ENCODE data around the gene GPRIN3. TPM values are rescaled to one million over a fixed set of nuclear protein-coding genes. Genes with fewer than 3 reads are reported as not detected.
"Not testable (repeated sequence)": the region's sequence is repeated elsewhere in the genome, so short reads cannot be mapped to it uniquely, and the experiment has no call there.

Gene GPRIN3
- total RNA-seq, 2 donors from 2014 or later, result 3.5 to 5.4 TPM

GRCh38 chr4:89316931-89317366, 9.3 kb upstream of the GPRIN3 start:
- DNase-seq (ENCODE audit: low spot score), result no peak
- intact Hi-C loops (cut with DNase I), result no loop called here

DNA sequence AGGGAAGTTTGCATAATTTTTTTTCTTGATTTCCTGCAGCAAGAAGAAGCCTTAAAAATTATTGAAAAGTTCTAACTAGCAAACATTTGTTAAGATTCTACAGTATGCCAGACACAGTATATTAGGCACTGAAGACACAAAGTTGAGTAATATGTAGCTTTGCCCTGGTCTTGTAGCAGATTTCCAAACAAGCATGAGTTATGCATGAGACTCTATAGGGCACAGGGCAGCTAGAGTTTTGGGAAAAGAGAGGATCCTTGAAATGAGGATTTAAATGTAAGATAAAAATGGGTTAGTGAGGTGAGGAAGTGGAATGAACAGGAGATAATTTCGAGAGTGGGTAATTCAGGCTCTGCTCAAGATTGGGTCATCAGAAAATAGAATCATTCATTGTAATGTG, 8.6 kb upstream of the GPRIN3 start:
- DNase-seq (ENCODE audit: low spot score), result no peak
- intact Hi-C loops (cut with DNase I), result no loop called here

- intact Hi-C loops (cut with DNase I), result no loop called here
- no peak for DNase-seq (ENCODE audit: low spot score)
These were observed 6.7 kb upstream of the GPRIN3 start for GRCh38 chr4:89314291-89314690.

GRCh38 chr4:89312066-89312465, 4.5 kb upstream of the GPRIN3 start:
- DNase-seq (ENCODE audit: low spot score), result no peak
- intact Hi-C loops (cut with DNase I), result no loop called here

DNA sequence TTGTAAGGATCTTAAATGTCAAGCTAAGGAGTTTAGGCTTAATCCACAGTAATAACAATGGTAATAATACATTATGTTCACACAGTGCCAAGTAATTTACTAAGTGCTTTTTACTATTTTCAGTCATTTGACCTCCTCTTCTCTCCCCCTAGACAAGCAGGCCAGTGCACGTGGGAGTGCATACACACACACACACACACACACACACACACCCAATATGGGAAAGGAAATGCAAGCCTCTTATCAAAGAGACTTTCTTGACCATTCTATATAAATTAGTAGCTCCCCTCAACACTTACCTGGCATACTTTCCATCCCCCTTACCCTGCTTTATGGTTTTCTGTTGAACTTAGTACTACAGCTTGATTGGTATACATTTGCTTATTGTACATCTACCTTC, 3.8 kb upstream of the GPRIN3 start:
- no peak for DNase-seq (ENCODE audit: low spot score)
- intact Hi-C loops (cut with DNase I), result no loop called here

DNA sequence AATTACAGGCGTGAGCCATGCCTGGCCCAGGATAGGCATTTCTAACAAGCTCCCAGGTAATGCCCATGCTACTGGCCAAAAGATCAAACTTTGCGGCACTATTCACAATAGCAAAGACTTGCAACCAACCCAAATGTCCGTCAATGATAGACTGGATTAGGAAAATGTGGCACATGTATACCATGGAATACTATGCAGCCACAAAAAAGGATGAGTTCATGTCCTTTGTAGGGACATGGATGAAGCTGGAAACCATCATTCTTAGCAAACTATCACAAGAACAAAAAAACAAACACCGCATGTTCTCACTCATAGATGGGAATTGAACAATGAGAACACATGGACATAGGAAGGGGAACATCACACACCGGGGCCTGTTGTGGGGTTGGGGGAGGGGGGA, 1.6 kb upstream of the GPRIN3 start:
- intact Hi-C loops (cut with DNase I), result not testable (repeated sequence)

GRCh38 chr4:89308161-89308500, 531 bp upstream of the GPRIN3 start:
- DNase-seq (ENCODE audit: low spot score), result no peak
- intact Hi-C loops (cut with DNase I), result no loop called here

More for the DNA sequence above, 1.6 kb upstream of the GPRIN3 start:
- DNase-seq (ENCODE audit: low spot score), result not testable (repeated sequence)

DNA sequence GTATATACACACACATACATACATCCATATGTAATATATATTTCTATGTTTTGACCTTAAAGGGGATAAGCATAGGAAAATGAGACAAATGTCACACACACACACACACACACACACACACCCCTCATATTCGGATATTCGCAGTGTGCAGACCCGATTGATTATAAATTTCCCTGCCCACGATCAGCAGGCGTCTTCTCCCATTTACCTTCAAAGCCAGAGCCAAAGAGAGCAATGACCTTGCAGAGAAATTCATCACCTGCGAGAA, 488 bp downstream of the GPRIN3 start:
- DNase-seq (ENCODE audit: low spot score), result no peak
- intact Hi-C loops (cut with DNase I), result loop anchor here in 1 of 2 donors (2.0 kb wide), 1 partner anchor 68 kb away; no protein-coding TSS in a partner anchor

- intact Hi-C loops (cut with DNase I), result loop anchor here in 1 of 2 donors (2.0 kb wide), 1 partner anchor 68 kb away; no protein-coding TSS in a partner anchor
- no peak for DNase-seq (ENCODE audit: low spot score)
These were observed 968 bp downstream of the GPRIN3 start for GRCh38 chr4:89306486-89307177.

DNA sequence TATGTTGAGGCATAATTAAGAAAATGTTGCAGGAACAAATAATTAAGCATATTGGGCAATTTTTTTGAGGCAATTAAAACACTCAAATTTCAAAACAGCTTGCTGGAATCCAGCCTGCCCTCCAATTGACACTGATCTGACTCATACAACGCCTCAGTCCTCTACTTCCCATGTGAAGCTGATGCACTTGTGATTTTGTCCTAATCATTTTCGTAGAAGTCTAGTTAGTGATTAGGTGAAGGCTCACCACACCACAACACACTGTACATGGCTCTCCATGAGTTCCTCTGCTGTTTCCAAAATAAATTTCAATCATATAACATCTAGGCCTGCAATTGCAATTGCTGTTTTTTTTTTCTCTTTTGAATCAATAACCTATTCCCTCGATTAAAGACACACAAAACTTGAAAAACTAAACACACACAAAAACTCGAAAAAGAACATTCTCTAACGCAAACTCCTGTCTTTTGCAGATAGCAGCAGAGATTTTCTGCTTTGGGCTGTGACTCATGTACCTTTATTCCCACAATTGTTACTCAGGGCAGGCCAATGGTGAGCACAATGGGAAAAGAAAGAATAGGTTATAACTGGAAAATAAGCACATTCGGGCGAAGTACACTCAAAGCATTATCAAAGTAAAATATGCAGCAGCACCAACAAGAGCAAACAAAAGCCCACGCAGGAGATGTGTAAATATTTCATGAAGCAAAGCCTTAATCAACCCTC, 1.7 kb downstream of the GPRIN3 start:
- intact Hi-C loops (cut with DNase I), result loop anchor here in 1 of 2 donors (2.0 kb wide), 1 partner anchor 67 kb away; no protein-coding TSS in a partner anchor
- no peak for DNase-seq (ENCODE audit: low spot score)

- intact Hi-C loops (cut with DNase I), result no loop called here
- DNase-seq (ENCODE audit: low spot score), result no peak
These were observed 2.6 kb downstream of the GPRIN3 start for GRCh38 chr4:89305028-89305427.

DNA sequence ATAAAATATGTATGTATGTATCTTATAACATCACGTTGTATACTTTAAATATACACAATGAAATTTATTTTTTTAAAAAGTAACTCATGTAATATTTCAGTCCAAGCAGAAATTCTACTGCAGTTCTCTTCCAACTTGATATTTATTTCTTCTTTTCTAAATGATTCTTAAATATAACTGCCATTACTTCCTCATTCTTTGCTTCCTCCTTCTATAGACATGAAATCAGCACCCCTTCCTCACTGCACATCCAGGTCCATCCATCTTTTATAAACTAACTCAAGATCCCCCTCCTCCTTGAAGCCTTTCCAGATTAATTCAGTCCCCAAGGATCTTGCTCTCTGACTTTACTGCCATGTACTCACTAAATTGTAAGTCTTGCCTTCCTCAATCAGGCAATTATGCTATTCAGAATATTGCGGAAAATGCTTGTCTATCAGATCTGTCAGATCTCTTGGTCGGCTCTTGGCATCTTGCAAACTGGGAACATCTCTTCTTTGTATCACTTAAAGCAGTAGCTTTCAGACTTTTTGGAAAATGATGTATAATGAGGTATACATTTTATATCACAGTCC, 3.7 kb downstream of the GPRIN3 start:
- DNase-seq (ENCODE audit: low spot score), result no peak
- intact Hi-C loops (cut with DNase I), result no loop called here

DNA sequence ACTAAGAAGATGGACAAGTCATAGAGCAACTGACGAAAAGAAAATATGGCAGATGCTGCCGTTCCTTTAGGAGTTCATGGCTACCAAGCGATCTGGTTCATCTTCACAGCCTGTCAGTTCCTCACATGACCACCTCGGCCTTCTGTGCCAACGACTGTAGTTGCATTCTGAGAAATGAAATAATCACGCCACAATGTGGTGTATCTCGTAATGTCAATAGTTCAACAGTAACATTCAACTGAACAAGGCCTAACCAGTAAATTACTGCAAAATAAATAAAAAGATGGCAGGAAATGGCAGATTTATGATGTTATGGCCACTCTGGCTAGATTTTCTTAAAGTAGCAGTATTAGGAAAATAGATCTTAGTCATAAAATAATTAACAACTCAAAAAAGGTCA, 4.4 kb downstream of the GPRIN3 start:
- intact Hi-C loops (cut with DNase I), result no loop called here

GRCh38 chr4:89301902-89302301, 5.7 kb downstream of the GPRIN3 start:
- intact Hi-C loops (cut with DNase I), result no loop called here
- no peak for DNase-seq (ENCODE audit: low spot score)

More for the DNA sequence above, 4.4 kb downstream of the GPRIN3 start:
- DNase-seq (ENCODE audit: low spot score), result no peak

DNA sequence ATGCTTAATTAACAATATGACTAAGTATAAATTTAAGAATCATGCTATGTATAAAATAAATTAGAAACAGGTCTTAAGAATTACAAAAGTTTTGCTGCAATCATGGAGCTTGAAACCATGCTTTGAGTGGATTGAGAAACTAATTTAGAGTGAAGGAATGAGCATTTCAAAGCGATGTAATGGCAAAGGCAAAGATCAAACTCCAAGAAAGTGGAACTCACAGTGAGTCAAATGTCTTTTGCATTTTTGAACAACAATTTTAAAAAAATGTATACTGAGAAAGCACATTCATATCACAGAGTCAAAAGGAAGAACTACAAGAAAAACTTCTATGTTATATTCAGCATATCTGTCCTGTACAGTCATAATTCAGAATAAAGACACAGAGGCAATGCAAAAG, 6.6 kb downstream of the GPRIN3 start:
- intact Hi-C loops (cut with DNase I), result no loop called here

GRCh38 chr4:89300499-89300898, 7.1 kb downstream of the GPRIN3 start:
- DNase-seq (ENCODE audit: low spot score), result no peak
- intact Hi-C loops (cut with DNase I), result no loop called here

More for the DNA sequence above, 6.6 kb downstream of the GPRIN3 start:
- DNase-seq (ENCODE audit: low spot score), result no peak

GRCh38 chr4:89300060-89300459, 7.5 kb downstream of the GPRIN3 start:
- DNase-seq (ENCODE audit: low spot score), result no peak
- intact Hi-C loops (cut with DNase I), result no loop called here

DNA sequence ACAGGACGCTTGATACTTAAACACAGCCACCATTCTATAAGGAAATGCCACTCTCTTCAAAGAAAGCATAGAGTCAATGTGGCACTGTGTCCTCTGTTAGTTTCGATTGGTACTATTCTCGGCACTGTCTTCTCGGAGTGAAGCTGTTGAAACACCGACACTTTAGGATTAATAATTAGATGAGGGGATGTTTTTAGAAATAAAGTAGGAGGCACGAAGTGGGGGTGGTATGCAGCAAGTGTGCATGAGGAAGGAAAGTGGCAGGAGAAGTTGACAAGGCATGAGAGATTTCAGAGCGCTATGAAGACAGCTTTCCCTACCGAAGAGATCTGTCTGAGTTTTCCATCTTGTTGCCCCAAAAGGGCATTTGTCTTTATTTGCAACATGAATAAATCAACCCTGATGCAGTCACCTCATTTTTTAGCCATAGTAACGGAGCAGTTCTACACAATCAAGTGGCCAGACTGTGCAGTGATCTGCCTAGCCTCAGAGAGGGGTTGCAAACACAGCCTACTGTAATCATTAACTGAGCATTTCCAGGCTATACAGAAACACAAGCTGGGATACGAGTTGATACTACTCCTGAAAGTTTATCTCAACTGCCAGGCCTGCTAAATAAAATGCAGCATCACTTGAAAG, 8.3 kb downstream of the GPRIN3 start:
- no peak for DNase-seq (ENCODE audit: low spot score)
- intact Hi-C loops (cut with DNase I), result no loop called here

GRCh38 chr4:89298788-89299152, 8.8 kb downstream of the GPRIN3 start:
- no peak for DNase-seq (ENCODE audit: low spot score)
- intact Hi-C loops (cut with DNase I), result no loop called here

GRCh38 chr4:89298155-89298554, 9.4 kb downstream of the GPRIN3 start:
- no peak for DNase-seq (ENCODE audit: low spot score)
- intact Hi-C loops (cut with DNase I), result no loop called here

Measured in posterior vena cava (tissue), 2 donors.